Measurements from ENCODE around the gene SNX27.

SNX27 gene

DNA sequence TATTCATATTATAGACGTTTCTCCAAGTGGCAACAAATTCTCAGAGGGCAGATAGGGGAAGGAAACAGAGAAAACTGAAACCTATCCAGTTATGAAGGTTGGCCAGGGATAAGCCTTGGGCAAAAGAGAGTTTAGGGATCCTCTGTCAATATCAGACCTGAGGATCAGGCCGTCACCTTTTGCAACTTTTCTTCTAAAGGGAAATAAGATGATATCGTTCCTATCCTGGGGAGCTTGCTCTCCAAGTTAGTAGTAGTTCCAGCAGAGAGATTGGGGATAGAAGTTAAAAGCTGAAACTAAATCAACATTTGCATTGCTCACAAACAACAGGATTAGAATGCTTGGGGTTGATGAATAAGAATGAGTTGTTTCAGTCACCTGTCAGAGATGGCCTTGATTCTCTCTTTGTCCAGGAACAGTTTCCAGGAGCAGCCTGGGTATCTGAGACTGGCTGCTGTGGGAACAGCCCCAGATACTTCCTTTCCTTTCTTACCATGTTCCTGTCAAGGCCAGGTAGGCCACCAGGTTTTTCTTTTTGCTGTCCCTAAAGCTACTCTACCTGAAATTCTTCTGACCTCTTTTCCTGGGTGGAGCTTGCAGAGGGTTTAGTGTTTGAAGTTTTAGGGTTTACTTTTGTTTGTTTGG lies 112.0 kb downstream of the SNX27 start:
- DNase-seq (ENCODE audit: low spot score) = no peak

DNA sequence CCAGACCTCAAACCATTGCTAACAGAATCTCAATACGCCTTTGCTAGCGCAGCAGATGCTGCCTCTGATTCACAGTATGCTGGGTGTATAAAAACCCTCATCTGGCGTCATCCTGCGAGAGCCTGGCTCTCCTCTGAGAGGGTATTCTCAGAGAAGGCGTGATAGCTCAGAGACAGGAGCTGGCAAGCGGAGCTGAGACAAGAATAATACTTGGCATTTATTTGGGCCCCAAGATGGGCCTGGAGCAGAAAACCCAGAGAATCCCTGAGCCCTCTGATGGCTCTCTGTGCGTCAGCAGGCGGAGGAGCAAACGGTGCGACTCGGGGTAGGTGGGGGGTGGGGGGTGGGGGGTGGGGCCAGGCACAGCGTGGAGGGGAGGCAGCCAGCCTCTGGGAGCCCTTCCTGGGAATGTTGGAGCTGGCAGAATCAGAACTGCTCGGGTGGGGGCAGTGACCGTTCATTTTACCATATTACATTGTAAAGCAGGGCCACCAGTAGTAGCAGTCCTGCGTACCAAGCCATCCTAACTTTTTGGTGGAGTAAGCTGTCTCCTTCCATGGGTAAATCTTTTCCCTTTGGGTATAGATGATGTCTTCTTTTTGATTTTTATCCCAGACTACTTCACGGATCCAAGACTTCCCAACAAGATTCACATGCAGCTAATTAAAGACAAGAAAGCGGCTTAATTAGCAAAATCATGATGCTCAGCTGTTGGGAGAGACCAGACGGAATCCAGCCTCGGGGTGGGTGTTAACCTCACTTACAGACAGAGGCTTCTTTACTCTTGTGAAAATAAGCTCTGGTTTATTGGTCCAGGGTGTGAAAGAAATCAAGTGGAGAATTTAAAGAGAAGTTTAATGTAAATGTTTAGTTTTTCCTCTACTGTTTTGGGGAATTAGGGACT lies 116.6 kb downstream of the SNX27 start:
- DNase-seq (ENCODE audit: low spot score) = peak; percentile 57

DNA sequence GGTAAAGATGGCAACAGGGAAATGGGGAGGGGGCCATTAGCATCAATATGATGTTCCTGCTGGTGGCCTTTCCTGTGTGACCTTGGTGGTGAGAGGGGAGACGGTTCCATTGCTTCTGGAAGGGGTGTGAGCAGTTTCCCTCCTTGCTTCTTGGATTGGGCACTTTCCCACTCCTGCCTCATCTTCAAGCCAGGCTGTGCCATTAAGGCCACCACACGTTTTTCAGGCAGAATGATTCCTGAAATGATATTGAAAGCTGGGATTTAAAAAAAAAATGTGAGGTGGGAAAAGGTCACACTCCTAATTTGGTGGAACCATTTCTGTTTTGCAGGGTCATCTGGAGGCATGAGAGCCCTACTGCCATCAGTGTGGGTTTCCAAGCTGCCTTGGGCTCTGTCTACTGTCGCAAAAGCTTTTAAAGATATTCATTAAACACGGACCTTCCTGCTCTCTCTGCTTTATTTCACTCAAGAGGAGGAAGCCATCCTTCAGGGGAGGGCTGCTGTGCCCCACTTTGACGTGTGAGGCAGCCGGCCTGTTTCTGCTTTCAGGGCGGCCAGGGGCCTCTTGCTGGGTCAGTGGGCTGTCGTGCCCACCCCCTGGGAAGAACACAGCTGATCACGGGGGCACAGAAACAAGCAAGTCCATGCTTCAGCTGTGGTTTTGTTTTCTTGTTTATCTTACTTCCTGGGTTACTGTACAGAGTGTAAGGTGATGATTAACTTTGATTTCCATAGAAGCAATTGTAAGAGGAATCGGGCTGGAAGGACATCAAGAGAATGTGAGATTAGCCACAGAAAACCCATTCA lies 117.5 kb downstream of the SNX27 start:
- DNase-seq (ENCODE audit: low spot score) = peak; percentile 40

DNA sequence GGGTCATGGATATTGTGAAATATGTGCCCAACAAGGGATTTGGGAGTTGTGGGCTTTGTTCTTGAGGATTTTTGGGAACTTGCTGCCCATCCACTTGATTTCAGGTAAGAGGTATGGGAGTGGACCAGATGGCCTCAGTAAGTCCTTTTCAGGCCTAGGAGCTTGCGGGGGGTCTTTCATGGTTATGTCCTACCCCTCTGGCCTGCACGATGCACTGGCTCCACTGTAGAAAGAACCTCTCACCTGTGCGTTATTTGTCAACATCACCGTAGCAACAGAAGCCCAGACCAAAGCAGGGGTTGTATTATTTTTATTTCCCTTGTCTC lies 118.1 kb downstream of the SNX27 start:
- peak; percentile 2 for DNase-seq (ENCODE audit: low spot score)

DNA sequence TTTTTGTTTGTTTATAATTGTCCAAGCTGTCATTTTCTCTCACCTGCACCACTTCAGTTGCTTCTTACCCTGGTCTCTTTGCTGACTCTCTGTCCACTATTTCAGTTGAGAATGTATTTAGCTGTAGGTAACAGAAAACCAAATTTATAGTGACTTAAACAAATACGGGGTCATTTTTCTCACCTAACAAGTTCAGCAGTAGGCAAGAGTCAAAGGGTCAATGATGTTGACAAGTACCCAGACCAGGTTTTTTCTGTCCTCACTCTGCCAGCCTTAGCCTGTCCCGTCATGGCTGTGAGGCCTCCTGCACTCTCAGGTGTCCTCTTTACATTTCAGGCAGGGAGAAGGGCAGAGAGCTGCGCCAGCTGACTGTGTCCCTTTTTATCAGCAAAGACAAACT lies 121.3 kb downstream of the SNX27 start:
- DNase-seq (ENCODE audit: low spot score) = peak; percentile 4

DNA sequence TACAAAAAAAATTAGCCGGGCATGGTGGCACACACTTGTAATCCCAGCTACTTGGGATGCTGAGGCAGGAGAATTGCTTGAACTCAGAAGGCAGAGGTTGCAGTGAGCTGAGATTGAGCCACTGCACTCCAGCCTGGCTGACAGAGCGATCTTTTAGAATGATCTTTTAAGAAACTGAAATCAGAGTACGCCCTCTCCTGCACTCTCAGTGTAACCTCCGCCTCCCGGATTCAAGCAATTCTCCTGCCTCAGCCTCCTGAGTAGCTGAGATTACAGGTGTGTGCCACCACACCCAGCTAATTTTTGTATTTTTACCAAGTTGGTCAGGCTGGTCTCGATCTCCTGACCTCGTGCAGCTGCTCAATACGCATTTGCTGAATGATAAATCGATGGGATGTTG lies 122.1 kb downstream of the SNX27 start:
- peak; percentile 11 for DNase-seq (ENCODE audit: low spot score)

DNA sequence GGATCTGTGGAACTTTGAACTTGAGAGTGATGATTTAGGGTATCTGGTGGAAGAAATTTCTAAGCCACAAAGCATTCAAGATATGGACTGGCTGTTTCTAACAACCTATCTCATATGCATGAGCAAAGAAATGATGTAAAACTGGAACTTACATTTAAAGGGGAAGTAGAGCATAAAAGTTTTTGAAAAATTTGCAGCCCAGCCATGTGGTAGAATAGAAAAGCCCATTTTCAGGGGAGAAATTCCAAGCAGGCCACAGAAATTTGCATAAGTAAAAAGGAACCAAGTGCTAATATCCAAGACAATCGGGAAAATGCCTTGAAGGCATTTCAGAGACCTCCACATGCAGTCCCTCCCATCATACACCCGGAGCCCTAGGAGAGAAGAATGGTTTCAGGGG lies 125.2 kb downstream of the SNX27 start:
- no peak for DNase-seq (ENCODE audit: low spot score)

DNA sequence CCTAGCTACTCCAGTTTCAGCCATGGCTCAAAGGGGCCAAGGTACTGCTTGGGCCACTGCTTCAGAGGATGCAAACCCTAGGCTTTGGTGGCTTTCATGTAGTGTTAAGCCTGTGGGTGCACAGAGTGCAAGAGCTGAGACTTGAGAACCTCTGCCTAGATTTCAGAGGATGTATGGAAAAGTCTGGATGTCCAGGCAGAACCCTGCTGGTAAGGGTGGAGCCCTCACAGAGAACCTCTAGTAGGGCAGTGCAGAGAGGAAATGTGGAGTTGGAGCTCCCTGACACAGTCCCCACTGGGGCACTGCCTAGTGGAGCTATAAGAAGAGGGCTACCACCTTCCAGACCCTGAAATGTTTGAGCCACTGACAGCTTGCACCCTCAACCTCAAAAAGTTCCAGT lies 125.6 kb downstream of the SNX27 start:
- peak; percentile 45 for DNase-seq (ENCODE audit: low spot score)

DNA sequence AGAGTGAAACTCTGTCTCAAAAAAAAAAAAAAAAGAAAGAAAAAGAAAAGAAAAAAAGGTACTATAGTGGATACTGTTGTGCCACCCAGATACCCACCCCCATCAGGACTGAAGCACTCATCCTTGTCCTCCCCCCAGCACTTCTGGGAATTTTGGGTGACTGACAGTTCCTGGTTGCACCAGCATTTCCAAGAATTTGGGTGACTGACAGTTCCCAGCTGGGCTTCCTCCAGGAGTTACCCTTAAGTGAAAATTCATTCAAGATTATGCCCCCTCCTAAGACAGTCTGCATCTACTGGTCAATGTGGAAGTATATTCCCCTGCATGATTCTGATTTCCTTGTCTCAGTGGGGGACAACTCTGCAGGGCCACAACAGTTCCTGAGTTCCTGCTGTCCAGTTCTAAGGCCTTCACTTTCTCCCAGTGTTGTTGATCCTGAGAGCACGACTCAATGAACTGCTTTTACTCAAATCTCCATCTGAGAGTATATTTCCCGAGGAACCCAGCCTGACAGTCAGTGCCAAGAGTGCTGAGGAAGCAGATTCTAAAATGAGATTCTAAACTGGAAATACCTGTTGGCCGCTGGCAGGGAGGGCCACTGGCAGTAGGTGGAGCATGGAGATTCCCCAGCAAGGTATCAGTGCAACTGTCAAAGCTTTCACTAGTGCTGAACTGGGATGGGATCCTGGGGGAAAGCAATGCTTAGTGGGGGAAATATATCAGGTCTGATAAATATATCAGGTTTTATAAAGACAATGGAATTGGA lies 127.9 kb downstream of the SNX27 start:
- no peak for DNase-seq (ENCODE audit: low spot score)

DNA sequence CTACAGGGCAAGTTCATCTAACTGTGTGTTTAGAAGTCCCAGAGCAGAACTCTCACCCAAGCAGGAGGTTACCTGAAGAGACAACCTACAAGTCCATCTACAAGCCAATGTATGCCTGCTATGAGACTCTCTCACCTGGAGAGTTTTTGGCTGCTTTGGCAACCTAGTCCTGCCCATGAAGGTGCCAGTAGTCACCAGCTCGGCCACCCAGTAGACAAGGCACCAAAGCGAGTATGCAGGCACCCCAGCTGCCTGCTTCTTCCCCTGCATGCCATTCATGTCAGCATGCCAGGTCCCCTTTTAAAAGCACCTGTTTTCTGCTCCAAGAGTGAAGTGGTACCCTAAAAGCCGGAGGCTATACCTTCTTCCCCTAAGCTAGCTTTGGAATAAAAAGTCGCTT lies 129.7 kb downstream of the SNX27 start:
- peak; percentile 2 for DNase-seq (ENCODE audit: low spot score)
